ES-I3 (cell line): ENCODE data around the gene FGF5.
A peak's percentile ranks its signal among the peaks of the same experiment; 100 is the strongest.
"Not testable (repeated sequence)": the region's sequence is repeated elsewhere in the genome, so short reads cannot be mapped to it uniquely, and the experiment has no call there.

Source experiments
- H3K36me3 ChIP-seq: 2 replicates; pipeline ENCODE4 v1.6.1; 2013; ENCODE audit warnings: mild to moderate bottlenecking, low read length, control low read depth, moderate library complexity; ENCODE audit not compliant: insufficient read depth
- H3K4me1 ChIP-seq: 2 replicates; pipeline ENCODE4 v1.6.1; 2013; ENCODE audit warnings: mild to moderate bottlenecking, control low read depth, low read length; ENCODE audit not compliant: insufficient read depth
- H3K9ac ChIP-seq: 2 replicates; pipeline ENCODE4 v1.6.1; 2013; ENCODE audit warnings: low read depth, mild to moderate bottlenecking, low read length, moderate library complexity
- H3K9me3 ChIP-seq: 2 replicates; pipeline ENCODE4 v1.6.1; 2013; ENCODE audit warnings: mild to moderate bottlenecking, low read length, moderate library complexity; ENCODE audit not compliant: control insufficient read depth, insufficient read depth

FGF5 gene

DNA sequence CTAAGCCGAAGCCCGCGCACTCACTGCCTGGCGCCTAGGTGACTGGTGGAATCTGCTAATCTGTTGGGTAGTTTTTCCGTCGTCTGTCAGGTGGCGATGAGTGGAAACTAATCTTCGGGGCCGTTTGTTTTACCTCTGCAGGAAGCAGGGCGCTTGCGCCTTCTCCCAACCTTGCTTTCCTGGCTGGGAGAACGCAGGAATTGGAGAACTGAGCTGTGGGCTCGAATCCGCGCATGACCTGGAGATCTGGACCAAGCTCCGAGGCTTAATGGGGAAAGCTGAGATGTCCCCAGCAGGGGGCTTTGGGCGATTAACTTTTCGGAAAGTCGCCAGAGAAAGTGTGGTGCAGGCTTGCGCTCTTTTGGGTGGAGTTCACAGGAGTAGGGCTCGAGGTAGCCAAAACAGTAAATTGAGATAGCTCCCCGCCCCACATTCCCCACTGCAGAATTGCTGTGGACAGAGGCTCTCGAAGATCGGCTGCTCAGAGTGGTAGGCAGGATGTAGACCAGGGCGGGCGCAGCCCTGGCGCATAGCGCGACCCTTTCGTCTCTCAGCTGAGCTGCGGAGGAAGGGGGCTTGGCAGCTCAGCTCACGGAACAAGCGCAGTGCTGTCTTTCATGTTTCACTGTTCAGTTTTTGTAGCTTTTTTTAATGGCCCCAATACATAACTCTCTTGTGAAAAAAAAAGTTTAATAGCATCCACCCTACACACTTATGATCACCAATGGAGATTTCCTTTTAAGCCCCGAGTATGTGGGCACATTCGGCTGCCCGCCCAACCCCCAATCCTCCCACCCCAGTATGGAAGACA, 2.7 kb upstream of the FGF5 start:
- Histone ChIP-seq H3K36me3 (no peaks in the 10 kb centered on the region), H3K9ac (peak overlapping the region; percentile 4; the same call in 1 of the 2 replicates), H3K4me1 (no peaks in the 10 kb centered on the region), H3K9me3 (no peaks in the 10 kb centered on the region)

GRCh38 chr4:80264352-80264647, 2.2 kb upstream of the FGF5 start:
- no peaks in the 10 kb centered on the region for H3K36me3 ChIP-seq
- no peaks in the 10 kb centered on the region for H3K4me1 ChIP-seq
- H3K9me3 ChIP-seq, result no peaks in the 10 kb centered on the region
- no peak overlapping the region for H3K9ac ChIP-seq

DNA sequence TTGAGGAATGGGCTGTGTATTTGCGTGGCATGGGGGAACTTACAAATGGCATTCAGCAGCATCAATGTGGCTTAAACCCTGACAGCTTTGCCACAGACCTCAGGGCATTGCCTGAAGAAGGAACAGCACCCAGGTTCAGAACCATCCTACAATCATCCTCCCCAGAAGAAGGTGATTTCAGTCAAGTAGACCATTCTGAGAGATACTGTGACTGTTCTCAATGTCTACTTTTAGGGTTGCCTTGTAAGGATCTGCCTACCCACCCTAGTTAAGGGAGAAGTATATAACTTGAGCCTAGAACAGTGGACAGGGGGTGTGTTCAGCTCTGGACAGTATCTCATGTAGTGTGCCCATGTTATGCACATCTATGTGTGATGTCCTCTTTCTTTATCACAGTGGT, 1.6 kb upstream of the FGF5 start:
- Histone ChIP-seq H3K36me3 (no peaks in the 10 kb centered on the region), H3K4me1 (no peaks in the 10 kb centered on the region), H3K9me3 (no peaks in the 10 kb centered on the region), H3K9ac (no peak overlapping the region)

- Histone ChIP-seq H3K4me1 (no peaks in the 10 kb centered on the region), H3K36me3 (no peaks in the 10 kb centered on the region), H3K9ac (peak overlapping the region; percentile 41; the same call in 1 of the 2 replicates), H3K9me3 (no peaks in the 10 kb centered on the region)
Measured at GRCh38 chr4:80265571-80266252, 752 bp upstream of the FGF5 start.

DNA sequence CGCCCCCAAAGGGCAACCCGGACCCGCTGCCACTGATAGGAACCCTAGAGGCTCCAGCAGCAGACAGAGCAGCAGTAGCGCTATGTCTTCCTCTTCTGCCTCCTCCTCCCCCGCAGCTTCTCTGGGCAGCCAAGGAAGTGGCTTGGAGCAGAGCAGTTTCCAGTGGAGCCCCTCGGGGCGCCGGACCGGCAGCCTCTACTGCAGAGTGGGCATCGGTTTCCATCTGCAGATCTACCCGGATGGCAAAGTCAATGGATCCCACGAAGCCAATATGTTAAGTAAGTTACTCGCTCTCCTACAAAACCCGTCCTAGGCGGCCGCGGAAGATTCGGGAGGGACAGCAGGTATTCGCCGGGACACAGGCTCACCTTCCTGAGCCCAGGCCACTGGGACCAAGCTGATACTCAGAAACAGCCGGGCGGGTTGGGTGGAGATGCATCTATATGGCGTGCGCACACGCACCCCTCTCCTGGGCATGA, 477 bp downstream of the FGF5 start:
- Histone ChIP-seq H3K36me3 (no peaks in the 10 kb centered on the region), H3K9ac (peak overlapping the region; percentile 41; the same call in 1 of the 2 replicates)

GRCh38 chr4:80268081-80268823, 1.8 kb downstream of the FGF5 start:
- no peaks in the 10 kb centered on the region for H3K9me3 ChIP-seq
- H3K9ac ChIP-seq, result peak overlapping the region; percentile 20; the same call in 1 of the 2 replicates
- H3K36me3 ChIP-seq, result no peaks in the 10 kb centered on the region
- H3K4me1 ChIP-seq, result no peaks in the 10 kb centered on the region

More for the DNA sequence above, 477 bp downstream of the FGF5 start:
- Histone ChIP-seq H3K4me1 (no peaks in the 10 kb centered on the region), H3K9me3 (no peaks in the 10 kb centered on the region)

- Histone ChIP-seq H3K9ac (no peak overlapping the region; the same call in 1 of the 2 replicates), H3K36me3 (no peaks in the 10 kb centered on the region), H3K4me1 (no peaks in the 10 kb centered on the region), H3K9me3 (no peaks in the 10 kb centered on the region)
Measured at GRCh38 chr4:80268936-80269335, 2.5 kb downstream of the FGF5 start.

DNA sequence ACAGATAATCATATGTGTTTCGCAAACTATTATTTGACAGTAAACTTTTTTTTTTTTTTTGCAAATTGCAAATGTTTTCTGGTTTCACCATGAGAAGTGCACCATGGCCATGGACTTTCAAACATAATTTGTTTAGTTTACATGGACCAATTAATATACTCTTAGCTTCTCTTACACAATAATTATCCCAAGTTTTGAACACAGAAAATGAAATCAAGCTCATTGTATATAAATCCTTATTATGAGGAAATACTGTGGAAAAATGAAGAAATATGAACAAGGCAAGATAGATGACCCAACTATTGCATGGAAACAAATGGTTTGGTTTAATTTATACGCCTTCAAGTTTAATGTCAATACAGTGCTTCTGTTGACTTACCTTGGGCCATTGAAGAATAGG, 3.9 kb downstream of the FGF5 start:
- no peaks in the 10 kb centered on the region for H3K4me1 ChIP-seq
- no peaks in the 10 kb centered on the region for H3K9me3 ChIP-seq
- no peak overlapping the region for H3K9ac ChIP-seq
- no peaks in the 10 kb centered on the region for H3K36me3 ChIP-seq

- Histone ChIP-seq H3K9ac (no peak overlapping the region), H3K9me3 (no peaks in the 10 kb centered on the region), H3K4me1 (no peaks in the 10 kb centered on the region), H3K36me3 (no peaks in the 10 kb centered on the region)
Measured at GRCh38 chr4:80270868-80271267, 4.4 kb downstream of the FGF5 start.

- no peaks in the 10 kb centered on the region for H3K9me3 ChIP-seq
- no peaks in the 10 kb centered on the region for H3K36me3 ChIP-seq
- no peaks in the 10 kb centered on the region for H3K4me1 ChIP-seq
- H3K9ac ChIP-seq, result no peak overlapping the region
Measured at GRCh38 chr4:80271801-80272200, 5.3 kb downstream of the FGF5 start.

DNA sequence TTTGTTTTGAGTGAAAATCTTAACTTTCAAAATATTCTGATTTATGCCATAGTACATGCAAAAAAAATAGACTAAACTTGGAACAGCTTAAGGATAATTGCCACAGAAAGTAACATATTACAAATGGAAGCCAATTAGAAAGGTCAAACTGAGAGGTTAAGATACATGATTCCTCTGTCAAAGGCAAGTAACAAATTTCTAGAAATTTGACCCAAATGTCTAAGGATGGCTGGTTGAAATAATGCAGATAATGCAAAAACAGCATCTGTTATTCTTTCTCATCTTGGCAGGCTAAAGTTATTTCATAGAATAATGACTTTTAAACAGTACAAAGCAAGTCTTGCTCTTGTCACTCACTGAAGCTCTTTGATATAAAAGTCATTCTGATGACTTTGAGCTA, 10.5 kb downstream of the FGF5 start:
- Histone ChIP-seq H3K36me3 (no peaks in the 10 kb centered on the region), H3K4me1 (no peaks in the 10 kb centered on the region), H3K9me3 (no peaks in the 10 kb centered on the region), H3K9ac (no peak overlapping the region)

DNA sequence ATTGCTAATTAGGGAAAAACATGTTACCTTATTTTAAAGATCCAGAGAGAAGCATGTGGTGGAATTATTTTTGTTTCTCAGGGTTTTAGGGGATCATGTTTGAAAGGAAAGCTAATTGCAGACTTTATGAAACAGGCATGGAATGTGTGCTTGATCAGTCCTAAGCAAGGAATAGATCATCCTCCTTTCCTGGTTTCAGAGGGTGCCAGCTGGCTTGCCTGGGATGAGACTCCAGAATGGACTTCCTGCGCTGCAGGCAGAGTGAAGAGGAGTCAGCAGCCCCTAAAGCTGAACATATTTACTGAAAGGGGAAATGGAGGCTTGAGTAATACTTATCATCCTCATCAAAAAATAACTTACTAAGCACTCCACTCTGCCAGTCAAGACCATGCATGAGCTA, 13.3 kb downstream of the FGF5 start:
- no peaks in the 10 kb centered on the region for H3K4me1 ChIP-seq
- H3K9ac ChIP-seq, result no peak overlapping the region
- H3K9me3 ChIP-seq, result no peaks in the 10 kb centered on the region
- no peaks in the 10 kb centered on the region for H3K36me3 ChIP-seq

GRCh38 chr4:80286451-80286850, 20.0 kb downstream of the FGF5 start:
- no peaks in the 10 kb centered on the region for H3K9me3 ChIP-seq
- no peaks in the 10 kb centered on the region for H3K36me3 ChIP-seq
- H3K9ac ChIP-seq, result no peak overlapping the region
- H3K4me1 ChIP-seq, result no peaks in the 10 kb centered on the region

DNA sequence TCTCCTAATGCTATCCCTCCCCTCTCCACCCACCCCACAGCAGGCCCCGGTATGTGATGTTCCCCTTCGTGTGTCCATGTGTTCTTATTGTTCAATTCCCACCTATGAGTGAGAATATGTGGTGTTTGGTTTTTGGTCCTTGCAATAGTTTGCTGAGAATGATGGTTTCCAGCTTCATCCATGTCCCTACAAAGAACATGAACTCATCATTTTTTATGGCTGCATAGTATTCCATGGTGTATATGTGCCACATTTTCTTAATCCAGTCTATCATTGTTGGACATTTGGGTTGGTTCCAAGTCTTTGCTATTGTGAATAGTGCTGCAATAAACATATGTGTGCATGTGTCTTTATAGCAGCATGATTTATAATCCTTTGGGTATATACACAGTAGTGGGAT, 24.2 kb downstream of the FGF5 start:
- H3K4me1 ChIP-seq, H3K9me3 ChIP-seq, H3K36me3 ChIP-seq, H3K9ac ChIP-seq: not testable (repeated sequence)
